HFFc6 (cell line): Measurements from ENCODE around the gene RBM15B. TPM values are rescaled to one million over a fixed set of nuclear protein-coding genes. Genes with fewer than 3 reads are reported as not detected.

Source experiments
- total RNA-seq, 6 experiments: library from RNA; stranded (reverse); fragmentation: NEBNext Ultra II Directional; extraction: Animal tissue kit (Norgen Biotek cat#: 25700); gene quantifications; 2 replicates in 1 of 6; 3 replicates in 5 of 6; pipeline ENCODE4 v1.2.3, GENCODE V29; 2021

RBM15B gene
- total RNA-seq, 6 experiments from 2014 or later = 25.8 to 30.6 (median 29.2) TPM

Other genes with a start within 250 kb of the RBM15B start
- 100 to 1,000 TPM; 157 to 196 (median 179) TPM for gene MANF, start 6.0 kb upstream of the RBM15B start, total RNA-seq
- gene DCAF1, start 108.7 kb downstream of the RBM15B start, total RNA-seq = 10 to 100 TPM; 15.3 to 20.4 (median 18.9) TPM
- gene RAD54L2, start 147.4 kb downstream of the RBM15B start, total RNA-seq = 10 to 100 TPM; 18.6 to 21.3 (median 19.5) TPM